NT2/D1 (cell line): Measurements from ENCODE around the gene RAB34.

Experiments used
- SUZ12 ChIP-seq: IDR thresholded peaks from 2 replicates; pipeline ENCODE4 v1.6.1; 2011; ENCODE audit not compliant: insufficient read length, insufficient read depth; ENCODE audit errors: extremely low read depth
- YY1 ChIP-seq: IDR thresholded peaks from 2 replicates; pipeline ENCODE4 v1.6.1; 2011; ENCODE audit not compliant: insufficient read length, insufficient read depth

GRCh38 chr17:28734712-28735241 lies 17.1 kb upstream of the RAB34 start:
- TF ChIP-seq YY1 (no peak), SUZ12 (no peak)
